SHP77 (cell line): ENCODE results near the gene COL8A1.

Source experiments
- DNase-seq, 2 experiments: peaks; one replicate each; lab custom pipeline; 2025; lab: John Stamatoyannopoulos, UW

COL8A1 gene

GRCh38 chr3:99670556-99670950 is 32.2 kb downstream of the COL8A1 start:
- DNase-seq: no peak

GRCh38 chr3:99674086-99674789 is 35.8 kb downstream of the COL8A1 start:
- no peak for DNase-seq

GRCh38 chr3:99678023-99678422 is 39.6 kb downstream of the COL8A1 start:
- DNase-seq: no peak

GRCh38 chr3:99678896-99679295 is 40.5 kb downstream of the COL8A1 start:
- no peak for DNase-seq

- no peak for DNase-seq
Observed at GRCh38 chr3:99681512-99681911, 43.1 kb downstream of the COL8A1 start.

GRCh38 chr3:99681976-99682375 is 43.6 kb downstream of the COL8A1 start:
- DNase-seq: no peak

- DNase-seq: no peak
Observed at GRCh38 chr3:99683465-99683864, 45.1 kb downstream of the COL8A1 start.

- no peak for DNase-seq
Observed at GRCh38 chr3:99683876-99684275, 45.5 kb downstream of the COL8A1 start.

GRCh38 chr3:99684644-99685043 is 46.2 kb downstream of the COL8A1 start:
- no peak for DNase-seq

- DNase-seq: no peak
Observed at GRCh38 chr3:99686469-99686868, 48.1 kb downstream of the COL8A1 start.

GRCh38 chr3:99686955-99687612 is 48.7 kb downstream of the COL8A1 start:
- peak; percentile 30 to 40 for DNase-seq

GRCh38 chr3:99690761-99691369 is 52.5 kb downstream of the COL8A1 start:
- DNase-seq: no peak

- no peak for DNase-seq
Observed at GRCh38 chr3:99693636-99694035, 55.2 kb downstream of the COL8A1 start.

GRCh38 chr3:99696497-99696896 is 58.1 kb downstream of the COL8A1 start:
- DNase-seq: no peak

- DNase-seq: no peak
Observed at GRCh38 chr3:99697250-99697649, 58.9 kb downstream of the COL8A1 start.

- no peak for DNase-seq
Observed at GRCh38 chr3:99698932-99699331, 60.5 kb downstream of the COL8A1 start.

- DNase-seq: no peak
Observed at GRCh38 chr3:99699841-99700240, 61.4 kb downstream of the COL8A1 start.

GRCh38 chr3:99700631-99701268 is 62.4 kb downstream of the COL8A1 start:
- no peak for DNase-seq

- DNase-seq: no peak
Observed at GRCh38 chr3:99702953-99703943, 64.9 kb downstream of the COL8A1 start.

GRCh38 chr3:99704417-99704816 is 66.0 kb downstream of the COL8A1 start:
- no peak for DNase-seq

GRCh38 chr3:99706410-99706809 is 68.0 kb downstream of the COL8A1 start:
- no peak for DNase-seq
